Endothelial cell (in vitro differentiated cells): Measurements from ENCODE around the gene CHCHD3. TPM values are rescaled to one million over a fixed set of nuclear protein-coding genes. Genes with fewer than 3 reads are reported as not detected.

Source experiments
- DNase-seq: peaks from one replicate; pipeline ENCODE4 v3.0.0; 2021; ENCODE audit warnings: low spot score
- H3K27ac Mint-ChIP-seq: one replicate; pipeline ENCODE4 v1.8.0; 2021; ENCODE audit warnings: mixed read lengths, inconsistent platforms; ENCODE audit not compliant: unreplicated experiment
- H3K27me3 Mint-ChIP-seq: one replicate; pipeline ENCODE4 v1.8.0; 2021; ENCODE audit warnings: mild to moderate bottlenecking, moderate library complexity, mixed read lengths, inconsistent platforms; ENCODE audit not compliant: unreplicated experiment
- H3K36me3 Mint-ChIP-seq: one replicate; pipeline ENCODE4 v1.8.0; 2021; ENCODE audit warnings: mild to moderate bottlenecking, low read depth, mixed read lengths, inconsistent platforms; ENCODE audit not compliant: unreplicated experiment
- H3K4me1 Mint-ChIP-seq: one replicate; pipeline ENCODE4 v1.8.0; 2021; ENCODE audit warnings: mild to moderate bottlenecking, mixed read lengths, inconsistent platforms; ENCODE audit not compliant: unreplicated experiment
- H3K4me3 Mint-ChIP-seq: one replicate; pipeline ENCODE4 v1.8.0; 2021; ENCODE audit warnings: mild to moderate bottlenecking, mixed read lengths, inconsistent platforms; ENCODE audit not compliant: unreplicated experiment
- H3K9me3 Mint-ChIP-seq: one replicate; pipeline ENCODE4 v1.8.0; 2021; ENCODE audit warnings: mixed read lengths, inconsistent platforms; ENCODE audit not compliant: unreplicated experiment
- total RNA-seq: library from RNA; stranded (reverse); fragmentation: NEBNext Ultra II Directional; extraction: Animal tissue kit (Norgen Biotek cat#: 25700); gene quantifications from one replicate; pipeline ENCODE4 v1.2.1, GENCODE V29; 2021; ENCODE audit not compliant: unreplicated experiment
- TF ChIP-seq, protein P1 (sequence below): fragments of 200-600 bp; sonication (generic); IDR thresholded peaks from one replicate; pipeline ENCODE4 v1.5.0; 2021; ENCODE audit warnings: antibody characterized with exemption; ENCODE audit not compliant: unreplicated experiment

Gene CHCHD3
- total RNA-seq, 1 donor from 2014 or later, result 55.6 TPM

DNA sequence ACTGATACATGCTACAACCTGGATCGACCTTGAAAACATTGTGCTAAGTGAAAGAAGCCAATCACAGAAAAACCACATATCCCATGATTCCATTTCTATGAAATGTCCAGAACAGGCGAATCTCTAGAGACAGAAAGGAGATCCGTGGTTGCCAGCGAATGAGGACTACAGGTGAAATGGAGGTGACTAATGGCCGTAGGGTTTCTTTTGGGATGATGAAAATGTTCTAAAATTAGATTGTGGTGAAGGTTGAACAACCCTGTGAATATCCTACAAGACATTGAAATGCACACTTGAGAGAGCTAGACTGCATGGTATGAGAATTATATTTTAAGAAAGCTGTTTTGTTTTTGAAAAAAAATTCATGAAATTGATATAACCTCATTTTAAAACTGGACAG is 317.1 kb downstream of the CHCHD3 start:
- no peaks in the 10 kb centered on the region for H3K36me3 Mint-ChIP-seq
- no peak for DNase-seq
- H3K27me3 Mint-ChIP-seq, result peaks cover 2% of the 10 kb centered on the region

DNA sequence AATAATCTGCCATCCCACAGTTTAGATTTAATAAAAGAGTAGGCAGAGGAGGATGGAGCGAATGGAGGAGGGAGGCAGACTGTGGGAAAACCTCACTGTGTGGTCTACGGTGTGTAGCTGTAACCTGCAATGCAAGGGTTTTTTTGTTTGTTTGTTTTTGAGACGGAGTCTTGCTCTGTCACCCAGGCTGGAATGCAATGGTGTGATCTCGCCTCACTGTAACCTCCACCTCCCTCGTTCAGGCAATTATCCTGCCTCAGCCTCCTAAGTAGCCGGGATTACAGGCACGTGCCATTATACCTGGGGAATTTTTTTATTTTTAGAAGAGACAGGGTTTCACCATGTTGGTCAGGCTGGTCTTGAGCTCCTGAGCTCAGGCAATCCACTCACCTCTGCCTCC is 321.0 kb downstream of the CHCHD3 start:
- TF ChIP-seq, protein P1, sequence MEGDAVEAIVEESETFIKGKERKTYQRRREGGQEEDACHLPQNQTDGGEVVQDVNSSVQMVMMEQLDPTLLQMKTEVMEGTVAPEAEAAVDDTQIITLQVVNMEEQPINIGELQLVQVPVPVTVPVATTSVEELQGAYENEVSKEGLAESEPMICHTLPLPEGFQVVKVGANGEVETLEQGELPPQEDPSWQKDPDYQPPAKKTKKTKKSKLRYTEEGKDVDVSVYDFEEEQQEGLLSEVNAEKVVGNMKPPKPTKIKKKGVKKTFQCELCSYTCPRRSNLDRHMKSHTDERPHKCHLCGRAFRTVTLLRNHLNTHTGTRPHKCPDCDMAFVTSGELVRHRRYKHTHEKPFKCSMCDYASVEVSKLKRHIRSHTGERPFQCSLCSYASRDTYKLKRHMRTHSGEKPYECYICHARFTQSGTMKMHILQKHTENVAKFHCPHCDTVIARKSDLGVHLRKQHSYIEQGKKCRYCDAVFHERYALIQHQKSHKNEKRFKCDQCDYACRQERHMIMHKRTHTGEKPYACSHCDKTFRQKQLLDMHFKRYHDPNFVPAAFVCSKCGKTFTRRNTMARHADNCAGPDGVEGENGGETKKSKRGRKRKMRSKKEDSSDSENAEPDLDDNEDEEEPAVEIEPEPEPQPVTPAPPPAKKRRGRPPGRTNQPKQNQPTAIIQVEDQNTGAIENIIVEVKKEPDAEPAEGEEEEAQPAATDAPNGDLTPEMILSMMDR, result no peak
- no peak overlapping the region for H3K4me3 Mint-ChIP-seq
- no peak overlapping the region for H3K27ac Mint-ChIP-seq

More for the DNA sequence above, 317.1 kb downstream of the CHCHD3 start:
- Mint-ChIP-seq H3K27ac (no peak overlapping the region), H3K4me1 (no peaks in the 10 kb centered on the region), H3K9me3 (no peaks in the 10 kb centered on the region), H3K4me3 (no peak overlapping the region)
- TF ChIP-seq, protein P1, result no peak

DNA sequence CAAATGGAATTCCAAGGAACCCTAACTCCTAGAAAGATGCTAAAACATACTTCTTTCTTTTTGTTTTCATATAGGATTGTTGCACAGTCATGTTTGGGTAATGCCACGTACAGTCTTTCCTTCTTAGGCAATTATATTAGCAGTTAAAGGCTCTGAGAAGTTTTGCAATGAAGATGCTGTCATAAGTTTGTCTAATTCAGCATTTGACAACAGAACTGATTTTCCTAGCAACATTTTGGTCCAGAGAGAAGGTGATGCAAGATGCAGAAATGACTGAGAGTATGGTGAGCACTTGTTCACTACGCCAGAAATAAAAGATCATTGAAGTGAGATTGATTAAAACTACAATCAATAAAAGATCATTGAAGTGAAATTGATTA is 321.7 kb downstream of the CHCHD3 start:
- Mint-ChIP-seq H3K36me3 (no peaks in the 10 kb centered on the region), H3K4me3 (no peak overlapping the region), H3K4me1 (no peaks in the 10 kb centered on the region), H3K27me3 (peaks cover 3% of the 10 kb centered on the region), H3K27ac (no peak overlapping the region), H3K9me3 (no peaks in the 10 kb centered on the region)
- TF ChIP-seq, protein P1, result no peak
- DNase-seq, result no peak

More for the DNA sequence above, 321.0 kb downstream of the CHCHD3 start:
- DNase-seq, result no peak
- Mint-ChIP-seq H3K36me3 (no peaks in the 10 kb centered on the region), H3K27me3 (peaks cover 3% of the 10 kb centered on the region), H3K9me3 (no peaks in the 10 kb centered on the region), H3K4me1 (no peaks in the 10 kb centered on the region)

DNA sequence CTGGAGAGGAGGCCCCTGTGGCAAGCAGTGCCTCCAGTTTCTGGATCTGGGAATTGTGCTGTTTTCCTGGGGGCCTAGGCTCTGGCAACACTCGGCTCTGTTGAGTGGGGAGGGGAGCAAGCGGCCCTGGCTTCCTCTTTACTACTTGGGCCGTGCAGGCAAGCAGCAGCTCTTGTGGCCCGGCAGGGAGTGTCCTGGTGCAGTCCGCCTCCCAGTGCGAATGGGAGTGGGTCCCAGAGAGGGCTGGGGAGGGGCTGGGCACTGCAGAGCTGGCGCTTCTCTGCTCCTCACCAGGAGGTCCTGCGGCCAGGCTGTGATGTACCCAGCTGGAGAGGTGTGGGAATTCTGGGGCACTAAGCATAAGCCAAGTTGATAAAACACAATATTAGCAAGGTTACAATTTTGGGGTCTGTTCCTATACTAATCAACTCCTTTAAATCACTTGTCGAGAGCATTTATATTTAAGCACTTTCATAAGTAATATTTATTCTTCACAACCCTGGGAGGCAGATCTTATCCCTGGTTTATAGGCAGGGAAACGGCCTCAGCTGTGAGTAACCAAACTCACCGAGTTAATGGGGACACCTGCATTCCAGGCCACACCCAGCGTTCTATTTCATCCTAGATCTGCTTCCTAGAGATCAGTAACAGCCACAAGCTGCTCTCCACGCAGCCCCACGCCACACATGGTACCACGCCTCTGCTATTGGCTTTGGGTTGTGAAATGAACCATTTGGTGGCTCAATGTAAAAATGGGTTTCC is 322.2 kb downstream of the CHCHD3 start:
- Mint-ChIP-seq H3K27ac (no peak overlapping the region), H3K36me3 (no peaks in the 10 kb centered on the region), H3K4me1 (no peaks in the 10 kb centered on the region), H3K9me3 (no peaks in the 10 kb centered on the region), H3K27me3 (peaks cover 3% of the 10 kb centered on the region), H3K4me3 (no peak overlapping the region)
- TF ChIP-seq, protein P1, result no peak
- no peak for DNase-seq

DNA sequence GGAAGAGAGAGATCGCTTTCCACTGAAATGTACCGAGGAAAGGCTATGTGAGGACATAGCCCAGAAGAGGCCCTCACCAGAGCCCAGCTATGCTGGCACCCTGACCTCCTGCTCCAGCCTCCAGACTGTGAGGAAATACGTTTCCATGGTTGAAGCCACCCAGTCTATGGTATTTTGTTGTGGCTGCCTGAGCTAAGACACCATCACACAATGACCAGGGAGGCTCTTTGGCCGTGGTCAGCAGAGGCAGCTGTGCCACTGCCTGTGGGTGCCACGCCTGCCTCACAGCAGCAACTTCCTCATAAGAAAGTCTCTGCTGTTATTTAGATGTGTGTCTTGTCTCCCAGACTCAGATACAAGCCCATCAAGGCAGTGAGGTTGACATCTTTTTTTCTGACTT is 322.9 kb downstream of the CHCHD3 start:
- Mint-ChIP-seq H3K4me3 (no peak overlapping the region), H3K27ac (no peak overlapping the region), H3K36me3 (no peaks in the 10 kb centered on the region), H3K27me3 (peaks cover 3% of the 10 kb centered on the region), H3K4me1 (no peaks in the 10 kb centered on the region), H3K9me3 (no peaks in the 10 kb centered on the region)
- no peak for DNase-seq
- TF ChIP-seq, protein P1, result no peak
